Mesenteric fat pad (tissue), 1 donor: Measurements from ENCODE around the gene ALS2. TPM values are rescaled to one million over a fixed set of nuclear protein-coding genes. Genes with fewer than 3 reads are reported as not detected.
"Not testable (repeated sequence)": the region's sequence is repeated elsewhere in the genome, so short reads cannot be mapped to it uniquely, and the experiment has no call there.

Experiments
- DNase-seq: peaks from one replicate; pipeline ENCODE4 v3.0.0-alpha.2; 2020; ENCODE audit warnings: low spot score
- total RNA-seq: library from RNA; stranded (reverse); fragmentation: NEBNext Ultra II Directional; extraction: Animal tissue kit (Norgen Biotek cat#: 25700); gene quantifications from one replicate; pipeline ENCODE4 v1.2.1, GENCODE V29; 2021
- donor health status: DM: yes; HTN: yes; CAD: no.

The ALS2 gene
- total RNA-seq, 1 donor from 2014 or later, result 23.6 TPM

DNA sequence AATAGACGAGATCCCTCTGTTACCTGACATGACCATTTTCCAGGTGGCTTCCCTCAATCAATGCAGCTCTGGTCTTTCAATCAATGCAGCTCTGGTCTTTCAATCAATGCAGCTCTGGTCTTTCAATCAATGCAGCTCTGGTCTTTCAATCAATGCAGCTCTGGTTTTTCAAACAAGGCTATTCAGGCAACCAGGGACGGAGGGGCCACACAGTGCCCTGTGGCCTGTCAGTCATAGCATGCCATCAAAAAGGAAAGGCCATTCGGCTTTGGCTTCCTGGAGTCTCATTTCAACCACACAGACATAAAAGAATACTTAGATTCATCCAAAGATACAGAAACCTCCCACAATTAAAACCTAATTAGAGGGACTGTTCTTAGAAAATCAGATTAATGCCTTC lies 95.6 kb downstream of the ALS2 start:
- DNase-seq, result no peak

- DNase-seq, result no peak
Observed at GRCh38 chr2:201680743-201681142, 100.0 kb downstream of the ALS2 start.

- no peak for DNase-seq
Observed at GRCh38 chr2:201678401-201678800, 102.3 kb downstream of the ALS2 start.

GRCh38 chr2:201675454-201675853 lies 105.3 kb downstream of the ALS2 start:
- no peak for DNase-seq

- DNase-seq, result no peak
Observed at GRCh38 chr2:201674794-201675193, 105.9 kb downstream of the ALS2 start.

DNA sequence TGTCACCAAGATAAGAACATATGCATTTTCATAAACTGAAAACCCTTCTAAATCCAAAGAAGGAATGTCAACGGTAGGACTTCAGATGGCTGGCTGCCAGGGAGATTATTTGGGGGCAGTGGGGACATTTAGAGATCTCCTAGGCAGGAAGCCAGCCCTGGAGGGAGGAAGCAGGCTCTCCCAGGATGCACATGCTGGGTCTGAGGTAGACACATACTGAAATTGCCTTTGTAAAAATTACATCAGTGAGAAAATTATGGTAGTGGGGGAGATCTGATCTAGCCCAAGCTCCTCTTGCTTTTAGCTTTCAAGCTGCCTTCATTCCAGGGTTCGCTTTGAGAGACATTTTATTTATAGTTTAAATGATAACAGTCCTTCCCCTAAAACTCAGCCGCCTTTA lies 106.4 kb downstream of the ALS2 start:
- no peak for DNase-seq

DNA sequence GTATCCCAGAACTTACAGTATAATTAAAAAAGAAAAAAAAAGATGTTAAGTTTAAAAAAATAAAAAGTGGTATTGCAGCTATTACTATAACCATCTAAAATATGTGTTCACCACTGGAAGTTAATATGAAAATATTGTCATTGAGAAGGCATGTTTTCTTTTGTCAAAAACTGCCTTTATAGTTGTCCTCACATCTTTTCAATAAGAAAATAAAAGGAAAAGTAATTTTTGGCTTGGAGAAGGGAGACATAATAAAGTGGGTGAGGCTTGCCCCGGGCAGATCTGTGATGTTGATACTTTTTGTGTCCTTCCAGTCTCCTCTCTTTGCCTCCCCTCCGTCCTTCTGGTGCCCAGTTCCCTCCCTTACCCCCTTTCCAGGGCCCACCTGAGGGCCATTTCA lies 107.2 kb downstream of the ALS2 start:
- no peak for DNase-seq

- DNase-seq, result not testable (repeated sequence)
Observed at GRCh38 chr2:201671205-201671604, 109.5 kb downstream of the ALS2 start.

GRCh38 chr2:201669865-201670264 lies 110.9 kb downstream of the ALS2 start:
- no peak for DNase-seq

DNA sequence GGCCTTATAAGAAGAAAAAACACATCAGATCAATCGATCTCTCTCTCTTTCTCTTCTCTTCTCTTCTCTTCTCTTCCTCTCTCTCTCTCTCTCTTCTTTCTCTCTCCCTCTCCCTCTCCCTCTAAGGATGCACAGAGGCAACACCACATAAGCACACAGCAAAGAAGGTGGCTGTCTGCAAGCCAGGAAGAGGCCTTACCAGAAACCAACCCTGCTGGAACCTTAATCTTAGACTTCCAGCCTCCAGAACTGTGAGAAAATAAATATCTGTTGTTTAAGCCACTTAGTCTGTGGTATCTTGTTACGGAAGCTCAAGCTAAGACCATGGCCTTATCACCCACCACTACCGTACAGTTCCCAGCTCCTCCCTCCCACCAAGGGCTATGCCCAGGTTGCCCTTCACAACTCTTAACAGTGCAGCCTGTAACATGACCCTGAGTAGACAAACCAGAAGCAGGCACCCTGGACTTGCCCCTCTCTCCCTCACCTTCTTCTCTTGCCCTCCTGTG lies 112.3 kb downstream of the ALS2 start:
- DNase-seq, result no peak

GRCh38 chr2:201664334-201664733 lies 116.4 kb downstream of the ALS2 start:
- DNase-seq, result no peak

DNA sequence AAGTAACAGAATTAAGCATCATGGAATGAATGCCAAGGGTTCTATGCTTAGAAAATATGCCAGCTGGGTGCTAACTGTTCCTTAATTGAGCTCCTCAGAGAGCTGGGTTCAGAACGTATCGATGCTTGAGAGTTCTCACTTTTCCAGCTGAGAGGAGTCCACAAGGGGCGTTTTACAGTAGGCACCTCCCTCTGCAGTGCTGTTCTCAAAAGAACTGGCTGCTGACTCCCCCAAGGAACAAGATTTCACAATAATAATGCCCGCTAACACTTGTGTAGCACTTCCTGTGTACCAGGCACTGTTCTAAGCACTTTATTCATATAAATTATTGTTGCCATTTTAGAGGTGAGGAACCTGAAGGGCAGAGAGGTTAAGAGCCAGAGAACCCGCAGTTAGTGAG lies 119.4 kb downstream of the ALS2 start:
- DNase-seq, result no peak

GRCh38 chr2:201660293-201660895 lies 120.3 kb downstream of the ALS2 start:
- DNase-seq, result no peak

GRCh38 chr2:201656740-201657139 lies 124.0 kb downstream of the ALS2 start:
- DNase-seq, result no peak

DNA sequence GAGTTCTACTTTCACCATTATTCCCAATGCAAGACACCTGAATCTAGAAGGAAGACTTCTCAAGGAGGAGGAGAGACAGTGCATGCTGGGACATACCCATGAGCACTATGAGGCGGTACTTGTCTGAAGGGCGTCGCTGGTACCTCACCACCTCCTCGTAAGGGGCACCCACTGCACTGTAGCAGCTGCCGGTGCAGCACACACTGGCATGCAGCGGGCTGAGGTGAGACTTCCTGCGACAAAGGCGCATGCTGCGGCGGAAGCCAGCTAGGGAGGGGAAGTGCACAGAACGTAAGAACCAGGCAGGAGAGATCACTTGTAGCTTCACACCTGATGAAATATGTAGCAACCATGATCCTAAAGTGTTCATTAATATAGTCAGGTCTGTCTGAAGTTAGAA lies 124.6 kb downstream of the ALS2 start:
- DNase-seq, result no peak

DNA sequence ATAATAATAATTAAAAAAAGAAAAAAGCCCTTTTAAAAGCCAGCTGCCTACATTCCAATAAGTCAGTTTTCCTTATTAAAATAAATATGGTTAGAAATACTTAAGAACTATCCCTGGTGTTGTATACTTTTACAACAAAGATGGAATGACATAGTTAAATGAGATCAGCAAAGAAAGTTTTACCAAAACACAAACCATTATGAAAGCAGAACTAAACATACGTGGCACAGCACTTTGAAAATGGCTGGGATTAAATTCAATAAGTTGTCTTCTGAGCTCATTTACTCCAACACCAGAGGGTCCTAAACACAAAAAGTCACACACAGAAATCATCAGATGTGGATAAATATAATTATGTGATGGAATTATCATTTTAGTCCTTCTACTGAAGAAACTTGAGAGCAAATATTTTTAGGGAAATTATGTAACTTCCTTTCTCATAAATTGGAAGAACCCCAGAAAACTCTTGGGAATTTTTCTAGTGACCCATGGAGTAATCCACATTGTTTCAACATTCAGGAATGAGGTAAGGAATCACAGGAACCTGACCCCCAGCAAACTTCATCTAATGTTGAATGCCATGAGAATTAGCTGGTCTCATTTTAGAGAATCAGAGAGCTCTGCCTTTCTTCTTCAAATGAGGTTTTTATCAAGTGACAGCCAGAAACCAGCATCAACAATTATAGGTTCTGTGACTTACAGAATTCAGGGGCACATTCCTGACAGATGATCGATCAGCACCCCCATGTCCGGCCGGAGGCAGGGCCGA lies 125.9 kb downstream of the ALS2 start:
- no peak for DNase-seq

DNA sequence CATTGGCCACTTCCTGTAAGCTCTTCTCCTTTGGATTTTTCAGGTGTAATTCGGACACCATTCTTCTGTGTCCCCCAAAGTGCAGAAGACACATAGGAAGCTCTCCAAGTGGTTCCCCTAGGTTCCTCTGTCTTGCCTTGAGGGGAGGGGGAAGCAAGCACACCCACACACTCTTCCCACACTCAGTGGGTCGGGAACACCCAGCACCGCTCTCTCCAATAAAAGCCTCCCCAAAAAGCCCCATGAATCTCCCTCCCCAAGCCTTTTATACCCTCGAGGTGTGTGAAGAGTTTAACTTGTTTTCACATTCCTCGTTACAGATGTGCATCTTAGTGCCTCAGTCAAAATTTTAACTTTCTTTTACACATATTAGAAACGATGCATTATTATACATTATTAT lies 127.5 kb downstream of the ALS2 start:
- DNase-seq, result no peak

Other genes with a start within 250 kb of the ALS2 start
- gene TMEM237, start 137.4 kb downstream of the ALS2 start, total RNA-seq, result 14.7 TPM
- not detected for gene MPP4, start 82.3 kb downstream of the ALS2 start, total RNA-seq
- gene CDK15, start 25.6 kb upstream of the ALS2 start, total RNA-seq, result 1.9 TPM